HepG2 (cell line): ENCODE results near the gene NUDT17. TPM values are rescaled to one million over a fixed set of nuclear protein-coding genes. Genes with fewer than 3 reads are reported as not detected.
A peak's percentile ranks its signal among the peaks of the same experiment; 100 is the strongest.

Experiments
- ASH2L ChIP-seq: fragments of 300-600, 200-600 bp; sonication (generic); IDR thresholded peaks from 2 replicates; pipeline ENCODE4 v1.7.0; 2017; ENCODE audit warnings: low read depth, mild to moderate bottlenecking, moderate library complexity, mixed read lengths, low read length; ENCODE audit not compliant: insufficient read length
- KDM5B ChIP-seq: sonication (generic); formaldehyde crosslinking; IDR thresholded peaks from 2 replicates; pipeline ENCODE4 v1.4.0; 2020; ENCODE audit warnings: missing genetic modification reagents, mild to moderate bottlenecking, borderline replicate concordance
- KLF15 ChIP-seq: sonication (generic); formaldehyde crosslinking; IDR thresholded peaks from 2 replicates; pipeline ENCODE4 v1.8.1; 2023; ENCODE audit warnings: borderline replicate concordance, mild to moderate bottlenecking, inconsistent platforms, missing genetic modification reagents, mixed read lengths
- RBFOX2 ChIP-seq: fragments of 200-400 bp; formaldehyde crosslinking; IDR thresholded peaks from 2 replicates; pipeline ENCODE4 v1.6.1; 2017; ENCODE audit warnings: low read depth, mild to moderate bottlenecking, low read length
- ZNF546 ChIP-seq: sonication (generic); formaldehyde crosslinking; conservative IDR thresholded peaks from 2 replicates; pipeline ENCODE4 v1.8.1; 2023; ENCODE audit warnings: mild to moderate bottlenecking, missing genetic modification reagents
- ZNF550 ChIP-seq: sonication (generic); formaldehyde crosslinking; IDR thresholded peaks from 2 replicates; pipeline ENCODE4 v1.4.0; 2020; ENCODE audit warnings: mild to moderate bottlenecking, missing genetic modification reagents, borderline replicate concordance
- ZNF619 ChIP-seq: sonication (generic); formaldehyde crosslinking; IDR thresholded peaks from 2 replicates; pipeline ENCODE4 v1.4.0; 2020; ENCODE audit warnings: mild to moderate bottlenecking, missing genetic modification reagents
- ZNF891 ChIP-seq: sonication (generic); formaldehyde crosslinking; IDR thresholded peaks from 2 replicates; pipeline ENCODE4 v1.5.0; 2020; ENCODE audit warnings: mild to moderate bottlenecking, missing genetic modification reagents
- ZZZ3 ChIP-seq: sonication (generic); formaldehyde crosslinking; IDR thresholded peaks from 2 replicates; pipeline ENCODE4 v1.4.0; 2020; ENCODE audit warnings: missing genetic modification reagents, mild to moderate bottlenecking, borderline replicate concordance
- polyA plus RNA-seq, 8 experiments: library from polyadenylated mRNA; depleted of rRNA in 3 of 8; stranded (reverse) in 7 of 8; unstranded in 1 of 8; fragments of >200 nt; fragmentation: Illumina TruSeq in 4 of 8; extraction: Trizol in 4 of 8; gene quantifications; 2 replicates each; pipeline versions ENCODE4 v1.2.1 to v1.2.3, GENCODE V29; 2011 to 2016; ENCODE audit warnings: low read depth in 4 of 8, missing spikeins in 1 of 8, mixed read lengths in 1 of 8; ENCODE audit not compliant: insufficient read depth in 1 of 8
- total RNA-seq, 5 experiments: library from RNA; depleted of rRNA; stranded (reverse); fragments of >200 nt; fragmentation: Illumina TruSeq; extraction: Trizol; gene quantifications; 2 replicates each; pipeline ENCODE4 v1.2.3, GENCODE V29; 2016; ENCODE audit warnings: low read depth in 1 of 5
- TF ChIP-seq, protein P1 (sequence below): sonication (generic); IDR thresholded peaks from 2 replicates; pipeline ENCODE4 v1.6.1; 2016; ENCODE audit warnings: low read depth, borderline replicate concordance
- TF ChIP-seq, protein P2 (sequence below): sonication (generic); formaldehyde crosslinking; IDR thresholded peaks from 2 replicates; pipeline ENCODE4 v1.4.0; 2020; ENCODE audit warnings: mild to moderate bottlenecking, missing genetic modification reagents, borderline replicate concordance
- TF ChIP-seq, protein P3 (sequence below): sonication (generic); formaldehyde crosslinking; IDR thresholded peaks from 2 replicates; pipeline ENCODE4 v1.9.0; 2022; ENCODE audit warnings: low read depth, missing genetic modification reagents
- TF ChIP-seq, protein P4 (sequence below): sonication (generic); formaldehyde crosslinking; IDR thresholded peaks from 2 replicates; pipeline ENCODE4; 2020; ENCODE audit warnings: missing genetic modification reagents, mild to moderate bottlenecking, borderline replicate concordance
- TF ChIP-seq, protein P5 (sequence below): IDR thresholded peaks from 2 replicates; pipeline ENCODE4 v1.6.1; 2016
- TF ChIP-seq, protein P6 (sequence below): IDR thresholded peaks from 2 replicates; pipeline ENCODE4 v1.6.1; 2012; ENCODE audit warnings: inconsistent platforms

Gene NUDT17
- total and polyA plus RNA-seq, 2 of the 13 experiments (the other 11 are each of a cell fraction or from before 2014, with no cell fraction given), result 2.6 to 5.8 TPM

DNA sequence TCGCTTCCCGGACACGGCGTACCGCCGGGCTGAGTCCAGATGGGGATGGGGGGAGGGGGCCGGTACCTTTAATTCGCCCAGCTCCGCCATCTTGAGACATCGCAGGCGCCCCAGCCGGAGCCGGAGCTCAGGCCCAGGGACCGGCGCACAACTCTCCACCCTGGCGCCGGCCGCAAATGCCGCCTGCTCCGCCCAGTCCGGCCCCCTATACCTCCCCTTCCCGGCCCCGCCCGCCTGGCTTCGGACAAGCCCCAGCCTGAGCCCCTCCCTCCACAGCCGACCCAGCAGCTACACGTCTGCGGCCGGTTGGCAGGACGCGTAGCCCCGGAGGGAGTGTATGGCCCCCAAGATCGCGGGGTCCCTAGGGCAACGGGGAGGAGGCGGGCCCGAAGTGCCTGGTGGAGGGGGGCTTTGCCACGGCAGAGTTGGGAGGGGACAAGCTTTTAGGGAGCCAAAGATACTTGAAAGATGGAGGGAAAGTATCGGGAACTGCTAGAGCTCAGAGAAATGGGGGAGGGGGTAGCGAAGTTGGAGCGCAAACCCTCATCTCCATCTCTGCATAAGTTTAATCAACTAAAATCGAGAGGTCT lies 13.6 kb downstream of the NUDT17 start, which contains the start of gene PIAS3 (continued):
- TF ChIP-seq ASH2L, result peak; percentile 60
- TF ChIP-seq, protein P1, sequence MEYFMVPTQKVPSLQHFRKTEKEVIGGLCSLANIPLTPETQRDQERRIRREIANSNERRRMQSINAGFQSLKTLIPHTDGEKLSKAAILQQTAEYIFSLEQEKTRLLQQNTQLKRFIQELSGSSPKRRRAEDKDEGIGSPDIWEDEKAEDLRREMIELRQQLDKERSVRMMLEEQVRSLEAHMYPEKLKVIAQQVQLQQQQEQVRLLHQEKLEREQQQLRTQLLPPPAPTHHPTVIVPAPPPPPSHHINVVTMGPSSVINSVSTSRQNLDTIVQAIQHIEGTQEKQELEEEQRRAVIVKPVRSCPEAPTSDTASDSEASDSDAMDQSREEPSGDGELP, result peak; percentile 42; the same call in 1 of the 2 replicates
- no peak for TF ChIP-seq KLF15 (CRISPR knock-in tag)
- TF ChIP-seq, protein P2, sequence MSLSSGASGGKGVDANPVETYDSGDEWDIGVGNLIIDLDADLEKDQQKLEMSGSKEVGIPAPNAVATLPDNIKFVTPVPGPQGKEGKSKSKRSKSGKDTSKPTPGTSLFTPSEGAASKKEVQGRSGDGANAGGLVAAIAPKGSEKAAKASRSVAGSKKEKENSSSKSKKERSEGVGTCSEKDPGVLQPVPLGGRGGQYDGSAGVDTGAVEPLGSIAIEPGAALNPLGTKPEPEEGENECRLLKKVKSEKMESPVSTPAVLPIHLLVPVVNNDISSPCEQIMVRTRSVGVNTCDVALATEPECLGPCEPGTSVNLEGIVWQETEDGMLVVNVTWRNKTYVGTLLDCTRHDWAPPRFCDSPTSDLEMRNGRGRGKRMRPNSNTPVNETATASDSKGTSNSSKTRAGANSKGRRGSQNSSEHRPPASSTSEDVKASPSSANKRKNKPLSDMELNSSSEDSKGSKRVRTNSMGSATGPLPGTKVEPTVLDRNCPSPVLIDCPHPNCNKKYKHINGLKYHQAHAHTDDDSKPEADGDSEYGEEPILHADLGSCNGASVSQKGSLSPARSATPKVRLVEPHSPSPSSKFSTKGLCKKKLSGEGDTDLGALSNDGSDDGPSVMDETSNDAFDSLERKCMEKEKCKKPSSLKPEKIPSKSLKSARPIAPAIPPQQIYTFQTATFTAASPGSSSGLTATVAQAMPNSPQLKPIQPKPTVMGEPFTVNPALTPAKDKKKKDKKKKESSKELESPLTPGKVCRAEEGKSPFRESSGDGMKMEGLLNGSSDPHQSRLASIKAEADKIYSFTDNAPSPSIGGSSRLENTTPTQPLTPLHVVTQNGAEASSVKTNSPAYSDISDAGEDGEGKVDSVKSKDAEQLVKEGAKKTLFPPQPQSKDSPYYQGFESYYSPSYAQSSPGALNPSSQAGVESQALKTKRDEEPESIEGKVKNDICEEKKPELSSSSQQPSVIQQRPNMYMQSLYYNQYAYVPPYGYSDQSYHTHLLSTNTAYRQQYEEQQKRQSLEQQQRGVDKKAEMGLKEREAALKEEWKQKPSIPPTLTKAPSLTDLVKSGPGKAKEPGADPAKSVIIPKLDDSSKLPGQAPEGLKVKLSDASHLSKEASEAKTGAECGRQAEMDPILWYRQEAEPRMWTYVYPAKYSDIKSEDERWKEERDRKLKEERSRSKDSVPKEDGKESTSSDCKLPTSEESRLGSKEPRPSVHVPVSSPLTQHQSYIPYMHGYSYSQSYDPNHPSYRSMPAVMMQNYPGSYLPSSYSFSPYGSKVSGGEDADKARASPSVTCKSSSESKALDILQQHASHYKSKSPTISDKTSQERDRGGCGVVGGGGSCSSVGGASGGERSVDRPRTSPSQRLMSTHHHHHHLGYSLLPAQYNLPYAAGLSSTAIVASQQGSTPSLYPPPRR (CRISPR knock-in tag), result no peak
- TF ChIP-seq, protein P3, sequence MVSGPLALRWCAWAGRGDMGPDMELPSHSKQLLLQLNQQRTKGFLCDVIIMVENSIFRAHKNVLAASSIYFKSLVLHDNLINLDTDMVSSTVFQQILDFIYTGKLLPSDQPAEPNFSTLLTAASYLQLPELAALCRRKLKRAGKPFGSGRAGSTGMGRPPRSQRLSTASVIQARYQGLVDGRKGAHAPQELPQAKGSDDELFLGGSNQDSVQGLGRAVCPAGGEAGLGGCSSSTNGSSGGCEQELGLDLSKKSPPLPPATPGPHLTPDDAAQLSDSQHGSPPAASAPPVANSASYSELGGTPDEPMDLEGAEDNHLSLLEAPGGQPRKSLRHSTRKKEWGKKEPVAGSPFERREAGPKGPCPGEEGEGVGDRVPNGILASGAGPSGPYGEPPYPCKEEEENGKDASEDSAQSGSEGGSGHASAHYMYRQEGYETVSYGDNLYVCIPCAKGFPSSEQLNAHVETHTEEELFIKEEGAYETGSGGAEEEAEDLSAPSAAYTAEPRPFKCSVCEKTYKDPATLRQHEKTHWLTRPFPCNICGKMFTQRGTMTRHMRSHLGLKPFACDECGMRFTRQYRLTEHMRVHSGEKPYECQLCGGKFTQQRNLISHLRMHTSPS (CRISPR knock-in tag), result no peak
- TF ChIP-seq, protein P4, sequence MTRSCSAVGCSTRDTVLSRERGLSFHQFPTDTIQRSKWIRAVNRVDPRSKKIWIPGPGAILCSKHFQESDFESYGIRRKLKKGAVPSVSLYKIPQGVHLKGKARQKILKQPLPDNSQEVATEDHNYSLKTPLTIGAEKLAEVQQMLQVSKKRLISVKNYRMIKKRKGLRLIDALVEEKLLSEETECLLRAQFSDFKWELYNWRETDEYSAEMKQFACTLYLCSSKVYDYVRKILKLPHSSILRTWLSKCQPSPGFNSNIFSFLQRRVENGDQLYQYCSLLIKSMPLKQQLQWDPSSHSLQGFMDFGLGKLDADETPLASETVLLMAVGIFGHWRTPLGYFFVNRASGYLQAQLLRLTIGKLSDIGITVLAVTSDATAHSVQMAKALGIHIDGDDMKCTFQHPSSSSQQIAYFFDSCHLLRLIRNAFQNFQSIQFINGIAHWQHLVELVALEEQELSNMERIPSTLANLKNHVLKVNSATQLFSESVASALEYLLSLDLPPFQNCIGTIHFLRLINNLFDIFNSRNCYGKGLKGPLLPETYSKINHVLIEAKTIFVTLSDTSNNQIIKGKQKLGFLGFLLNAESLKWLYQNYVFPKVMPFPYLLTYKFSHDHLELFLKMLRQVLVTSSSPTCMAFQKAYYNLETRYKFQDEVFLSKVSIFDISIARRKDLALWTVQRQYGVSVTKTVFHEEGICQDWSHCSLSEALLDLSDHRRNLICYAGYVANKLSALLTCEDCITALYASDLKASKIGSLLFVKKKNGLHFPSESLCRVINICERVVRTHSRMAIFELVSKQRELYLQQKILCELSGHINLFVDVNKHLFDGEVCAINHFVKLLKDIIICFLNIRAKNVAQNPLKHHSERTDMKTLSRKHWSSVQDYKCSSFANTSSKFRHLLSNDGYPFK, result peak; percentile 30; the same call in 1 of the 2 replicates
- TF ChIP-seq, protein P5, sequence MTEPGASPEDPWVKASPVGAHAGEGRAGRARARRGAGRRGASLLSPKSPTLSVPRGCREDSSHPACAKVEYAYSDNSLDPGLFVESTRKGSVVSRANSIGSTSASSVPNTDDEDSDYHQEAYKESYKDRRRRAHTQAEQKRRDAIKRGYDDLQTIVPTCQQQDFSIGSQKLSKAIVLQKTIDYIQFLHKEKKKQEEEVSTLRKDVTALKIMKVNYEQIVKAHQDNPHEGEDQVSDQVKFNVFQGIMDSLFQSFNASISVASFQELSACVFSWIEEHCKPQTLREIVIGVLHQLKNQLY (CRISPR knock-in tag), result no peak
- TF ChIP-seq ZNF550 (CRISPR knock-in tag), result no peak
- no peak for TF ChIP-seq ZZZ3 (CRISPR knock-in tag)
- TF ChIP-seq KDM5B, result peak; percentile 57; the same call in 1 of the 2 replicates
- TF ChIP-seq ZNF891 (CRISPR knock-in tag), result peak; percentile 30; the same call in 1 of the 2 replicates
- no peak for TF ChIP-seq ZNF546 (CRISPR knock-in tag)
- TF ChIP-seq RBFOX2, result peak; percentile 62; the same call in 1 of the 2 replicates
- TF ChIP-seq, protein P6, sequence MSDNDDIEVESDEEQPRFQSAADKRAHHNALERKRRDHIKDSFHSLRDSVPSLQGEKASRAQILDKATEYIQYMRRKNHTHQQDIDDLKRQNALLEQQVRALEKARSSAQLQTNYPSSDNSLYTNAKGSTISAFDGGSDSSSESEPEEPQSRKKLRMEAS, result peak; percentile 41; the same call in 1 of the 2 replicates
- TF ChIP-seq ZNF619 (CRISPR knock-in tag), result 0 out of 2 replicates have a peak, but pooled peaks have one; percentile 13
